ENCODE results near the gene OR10H5.

The OR10H5 gene

DNA sequence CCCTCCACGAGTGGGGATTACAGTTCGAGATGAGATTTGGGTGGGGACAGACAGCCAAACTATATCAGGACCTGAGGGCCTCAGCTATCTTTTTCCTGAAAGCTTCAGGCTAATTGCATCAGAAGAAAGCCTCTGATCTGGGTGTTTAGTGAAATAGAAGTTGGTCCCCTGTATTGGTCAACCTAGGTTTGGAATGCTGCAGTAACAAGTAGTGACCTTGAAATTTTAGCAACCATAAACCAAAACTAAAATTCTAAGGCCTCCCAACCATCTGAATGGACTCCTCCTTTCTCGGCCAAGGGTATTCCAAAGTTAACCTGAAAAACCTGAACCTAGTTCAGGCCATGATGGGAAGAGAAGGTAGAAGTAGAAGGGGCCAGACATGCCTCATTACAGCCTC is 62.9 kb downstream of the OR10H5 start:
- no peak for DNase-seq
